Stimulated activated CD8-positive, alpha-beta memory T cell treated with anti-CD3 and anti-CD28 coated beads, Interleukin-4, amount 100 ng/mL, for 4 hours (primary cell): ENCODE data around the gene ZCCHC7.
"Not testable (repeated sequence)": the region's sequence is repeated elsewhere in the genome, so short reads cannot be mapped to it uniquely, and the experiment has no call there.

Source experiments
- DNase-seq, 2 donors: peaks; one replicate each; pipeline ENCODE4 v3.0.0-alpha.2; 2020; ENCODE audit warnings: low read depth in 2 of 2, low spot score in 1 of 2

ZCCHC7 gene

GRCh38 chr9:37172557-37172956 is 52.2 kb downstream of the ZCCHC7 start:
- DNase-seq = no peak

- DNase-seq = no peak
Measured at GRCh38 chr9:37174247-37174646, 53.9 kb downstream of the ZCCHC7 start.

- no peak for DNase-seq
Measured at GRCh38 chr9:37178742-37179141, 58.4 kb downstream of the ZCCHC7 start.

GRCh38 chr9:37179576-37179975 is 59.2 kb downstream of the ZCCHC7 start:
- no peak for DNase-seq

- no peak for DNase-seq
Measured at GRCh38 chr9:37180138-37180537, 59.8 kb downstream of the ZCCHC7 start.

GRCh38 chr9:37182718-37183117 is 62.3 kb downstream of the ZCCHC7 start:
- no peak for DNase-seq

GRCh38 chr9:37184905-37185867 is 64.8 kb downstream of the ZCCHC7 start:
- DNase-seq = no peak

GRCh38 chr9:37187292-37187691 is 66.9 kb downstream of the ZCCHC7 start:
- DNase-seq = no peak

GRCh38 chr9:37187713-37188439 is 67.5 kb downstream of the ZCCHC7 start:
- DNase-seq = no peak

- DNase-seq = not testable (repeated sequence)
Measured at GRCh38 chr9:37190739-37191138, 70.4 kb downstream of the ZCCHC7 start.

GRCh38 chr9:37191403-37192089 is 71.2 kb downstream of the ZCCHC7 start:
- no peak for DNase-seq

GRCh38 chr9:37192803-37193202 is 72.4 kb downstream of the ZCCHC7 start:
- DNase-seq = no peak

- no peak for DNase-seq
Measured at GRCh38 chr9:37197158-37198038, 77.0 kb downstream of the ZCCHC7 start.

- DNase-seq = no peak
Measured at GRCh38 chr9:37198039-37198729, 77.8 kb downstream of the ZCCHC7 start.

GRCh38 chr9:37198831-37199230 is 78.5 kb downstream of the ZCCHC7 start:
- no peak for DNase-seq

GRCh38 chr9:37200433-37201005 is 80.1 kb downstream of the ZCCHC7 start:
- DNase-seq = no peak

GRCh38 chr9:37201581-37201980 is 81.2 kb downstream of the ZCCHC7 start:
- DNase-seq = no peak

- DNase-seq = no peak
Measured at GRCh38 chr9:37202091-37202490, 81.7 kb downstream of the ZCCHC7 start.

GRCh38 chr9:37203456-37203855 is 83.1 kb downstream of the ZCCHC7 start:
- DNase-seq = not testable (repeated sequence)
